KOPT-K1 (cell line): ENCODE measurements around the gene BET1.

Experiments used
- H3K27ac ChIP-seq: fragments of 200-600 bp; sonication (generic); 2 replicates; pipeline ENCODE4 v1.5.1; 2016; ENCODE audit warnings: antibody characterized with exemption, mild to moderate bottlenecking, low read depth, low read length; ENCODE audit not compliant: poor library complexity, severe bottlenecking
- H3K36me3 ChIP-seq: fragments of 200-600 bp; sonication (generic); 2 replicates; pipeline ENCODE4 v1.5.1; 2017; ENCODE audit warnings: antibody characterized with exemption, mild to moderate bottlenecking, low read length, moderate library complexity; ENCODE audit not compliant: insufficient read depth
- H3K9me3 ChIP-seq: fragments of 200-600 bp; sonication (generic); 2 replicates; pipeline ENCODE4 v1.5.1; 2017; ENCODE audit warnings: antibody characterized with exemption, low read length, mild to moderate bottlenecking; ENCODE audit not compliant: insufficient read depth, poor library complexity, severe bottlenecking

The BET1 gene

DNA sequence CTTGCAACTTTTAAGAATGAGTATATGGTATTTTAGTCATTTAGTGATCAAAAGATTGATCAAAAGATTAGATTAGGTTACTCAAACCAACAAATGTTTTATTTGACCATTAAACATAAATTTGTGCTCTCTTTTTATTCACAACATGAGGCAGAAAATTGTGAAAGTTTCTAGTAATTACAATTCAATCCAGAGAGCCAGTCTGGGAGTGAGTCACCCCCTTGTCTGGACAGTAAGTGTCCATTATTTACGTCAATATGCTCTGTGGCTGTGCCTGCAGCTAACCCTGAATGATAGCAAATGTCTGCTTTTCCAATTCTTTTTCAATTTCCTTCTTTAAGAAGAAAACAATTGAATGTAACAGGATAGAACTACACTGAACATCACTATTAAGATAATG lies 54.7 kb downstream of the BET1 start:
- Histone ChIP-seq H3K27ac (no peak overlapping the region), H3K36me3 (no peaks in the 10 kb centered on the region), H3K9me3 (no peaks in the 10 kb centered on the region)

DNA sequence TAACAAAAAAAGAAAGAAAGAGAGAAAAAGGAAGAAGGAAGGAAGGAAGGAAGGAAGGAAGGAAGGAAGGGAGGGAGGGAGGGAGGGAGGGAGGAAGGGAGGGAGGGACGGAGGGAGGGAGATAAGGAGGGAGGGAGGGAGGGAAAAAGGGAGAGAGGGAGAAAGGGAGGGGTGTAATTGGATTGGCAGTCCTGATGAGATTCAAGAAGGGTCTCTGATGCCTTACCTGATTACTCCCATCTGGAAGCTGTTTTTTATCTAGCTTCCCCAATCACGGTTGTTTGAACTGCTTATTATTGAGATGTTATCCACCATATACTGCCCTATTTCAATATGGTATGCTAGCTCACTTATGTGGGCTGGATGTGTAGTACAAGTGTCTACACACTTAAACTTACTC lies 55.3 kb downstream of the BET1 start:
- no peaks in the 10 kb centered on the region for H3K36me3 ChIP-seq
- H3K27ac ChIP-seq: no peak overlapping the region
- no peaks in the 10 kb centered on the region for H3K9me3 ChIP-seq

DNA sequence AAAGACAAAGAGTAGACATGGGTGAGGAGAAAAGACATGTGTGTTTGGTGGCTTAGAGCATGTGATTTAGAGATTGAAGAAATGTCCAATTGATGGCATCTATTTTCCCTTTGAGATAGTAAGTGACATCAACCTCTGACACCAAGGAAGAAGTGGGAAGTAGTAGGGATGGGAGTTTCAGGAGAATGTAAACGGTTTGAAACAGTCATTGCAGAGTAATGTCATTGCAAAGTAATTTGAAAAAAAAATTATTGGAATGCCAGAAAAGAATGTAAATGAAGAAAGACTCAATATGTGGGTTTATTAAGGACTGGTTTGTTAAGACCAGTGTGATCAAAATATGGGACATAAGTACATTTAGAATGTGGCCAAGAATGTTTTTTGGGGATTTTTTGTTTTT lies 56.0 kb downstream of the BET1 start:
- Histone ChIP-seq H3K9me3 (no peaks in the 10 kb centered on the region), H3K27ac (no peak overlapping the region), H3K36me3 (no peaks in the 10 kb centered on the region)

DNA sequence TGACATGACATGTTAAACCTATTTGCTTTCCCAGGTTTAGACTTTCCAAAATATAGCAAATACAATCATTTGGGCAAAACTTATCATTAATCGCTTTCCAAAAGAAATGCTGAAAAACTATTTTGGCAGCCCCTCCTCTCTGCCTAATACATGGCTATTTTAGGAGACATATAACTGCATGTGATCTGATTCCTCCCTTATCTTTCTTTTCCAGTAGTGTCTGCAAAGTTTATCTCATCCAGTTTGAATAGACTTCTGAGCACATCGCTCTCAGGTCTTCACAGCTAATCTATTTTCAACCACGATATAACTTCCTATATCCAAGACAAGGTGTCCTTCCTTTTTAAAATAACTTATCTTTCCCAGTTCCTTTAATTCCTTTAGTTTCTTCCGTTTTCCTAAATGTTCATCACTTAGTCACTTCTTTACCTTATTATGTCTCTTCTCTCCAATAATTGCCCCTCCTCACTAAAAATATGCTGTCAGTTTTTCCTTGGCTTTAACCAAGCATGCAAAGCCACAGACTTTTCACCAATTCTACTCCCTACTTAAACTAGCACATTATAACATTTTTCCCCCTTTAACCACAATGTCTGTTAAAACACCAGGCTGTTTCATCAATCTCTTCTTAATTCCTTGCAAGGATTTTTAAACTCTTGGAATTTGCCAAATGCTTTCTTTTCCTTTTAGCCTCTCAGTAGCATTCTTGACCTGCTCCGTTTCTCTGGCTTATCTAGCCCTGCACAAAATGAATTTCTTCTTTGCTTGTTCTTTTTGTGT lies 58.2 kb downstream of the BET1 start:
- no peaks in the 10 kb centered on the region for H3K9me3 ChIP-seq
- no peak overlapping the region for H3K27ac ChIP-seq
- no peaks in the 10 kb centered on the region for H3K36me3 ChIP-seq

DNA sequence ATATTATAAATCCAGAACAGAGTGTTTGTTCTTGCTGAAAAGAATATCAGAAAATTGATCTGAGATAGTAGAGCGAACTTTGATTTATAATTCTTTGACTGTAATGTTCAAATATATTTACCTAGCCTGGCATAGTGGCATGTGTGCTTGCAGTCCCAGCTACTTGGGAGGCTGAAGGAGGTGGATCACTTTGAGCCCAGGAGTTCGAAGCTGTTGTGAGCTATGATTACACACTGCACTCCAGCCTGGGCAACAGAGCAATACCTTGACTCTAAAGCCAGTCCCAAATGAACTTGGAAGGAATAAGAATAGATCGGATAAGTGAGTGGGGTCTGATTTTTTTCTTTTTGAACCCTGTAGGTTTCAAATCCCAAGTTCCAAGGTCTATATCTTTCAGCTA lies 59.1 kb downstream of the BET1 start:
- Histone ChIP-seq H3K36me3 (no peaks in the 10 kb centered on the region), H3K27ac (no peak overlapping the region), H3K9me3 (no peaks in the 10 kb centered on the region)

DNA sequence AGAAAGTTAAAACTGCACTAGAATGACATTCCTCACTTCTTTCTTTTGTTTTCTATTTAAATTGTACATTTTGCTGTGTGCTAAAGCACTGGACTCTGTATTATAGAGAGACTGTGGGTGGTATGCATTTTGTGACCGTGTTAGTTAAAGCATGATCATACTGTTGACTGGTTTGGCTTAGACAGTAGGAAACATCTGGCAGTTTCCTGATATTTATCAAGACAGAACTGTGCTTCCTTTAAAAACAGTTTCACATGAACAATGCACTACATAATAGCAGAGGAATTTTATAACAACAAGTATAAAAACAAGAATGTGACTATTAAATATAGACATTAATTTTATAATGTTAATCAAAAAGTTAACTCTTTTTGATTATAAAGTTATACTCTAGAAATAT lies 59.5 kb downstream of the BET1 start:
- no peak overlapping the region for H3K27ac ChIP-seq
- H3K9me3 ChIP-seq: no peaks in the 10 kb centered on the region
- H3K36me3 ChIP-seq: no peaks in the 10 kb centered on the region

DNA sequence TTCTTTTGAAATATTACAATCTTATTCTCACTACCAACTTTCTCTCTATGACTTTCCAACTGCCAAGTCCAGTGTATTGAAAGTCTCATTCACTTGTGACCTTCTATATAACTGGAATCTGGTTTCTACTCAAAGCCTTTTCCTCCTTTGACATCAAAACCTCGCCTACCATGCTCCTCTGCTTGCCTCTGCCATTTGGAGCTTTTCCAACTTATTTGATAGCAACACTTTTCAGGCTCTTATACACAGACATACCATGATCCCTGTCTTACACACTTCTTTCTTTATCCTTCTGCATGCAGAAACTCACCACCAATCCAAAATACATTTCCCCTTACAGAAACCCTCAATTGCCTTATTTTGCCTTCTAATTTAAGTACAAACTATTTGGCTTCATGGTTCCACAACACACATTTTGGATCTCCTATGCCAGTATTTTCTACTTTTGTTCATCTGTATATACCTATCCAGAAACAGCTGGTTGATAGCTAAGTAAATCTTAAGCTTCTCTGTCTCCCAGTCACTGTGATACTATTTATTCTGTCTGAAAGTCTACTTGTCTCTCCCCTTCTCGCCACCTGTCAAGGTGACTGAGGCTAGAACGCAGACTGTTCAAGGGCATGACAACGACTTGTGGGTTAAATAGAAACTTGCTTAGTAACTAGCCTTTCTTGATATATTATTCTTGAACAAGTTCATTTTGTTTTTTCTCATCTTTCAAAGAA lies 60.2 kb downstream of the BET1 start:
- no peak overlapping the region for H3K27ac ChIP-seq
- H3K9me3 ChIP-seq: no peaks in the 10 kb centered on the region
- H3K36me3 ChIP-seq: no peaks in the 10 kb centered on the region
